ENCODE results near the gene TMTC1.

The TMTC1 gene

DNA sequence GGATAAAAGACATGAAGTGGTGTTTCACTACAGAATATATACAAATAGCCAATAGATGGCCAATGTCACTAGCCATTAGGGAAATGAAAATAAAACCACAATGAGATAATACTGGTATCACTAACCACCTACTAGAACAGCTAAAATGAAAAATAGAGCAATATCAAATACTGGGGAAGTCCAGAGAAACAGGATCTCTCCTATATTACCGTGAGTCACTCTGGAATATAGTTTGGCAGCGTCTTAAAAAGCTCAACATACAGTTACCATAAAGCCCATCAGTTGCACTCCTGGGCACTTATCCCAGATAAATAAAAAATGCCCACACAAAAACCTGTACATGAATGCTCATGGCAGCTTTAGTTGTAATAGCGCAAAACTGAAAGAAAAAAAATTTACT is 101.7 kb downstream of the TMTC1 start:
- TF ChIP-seq, protein P1, sequence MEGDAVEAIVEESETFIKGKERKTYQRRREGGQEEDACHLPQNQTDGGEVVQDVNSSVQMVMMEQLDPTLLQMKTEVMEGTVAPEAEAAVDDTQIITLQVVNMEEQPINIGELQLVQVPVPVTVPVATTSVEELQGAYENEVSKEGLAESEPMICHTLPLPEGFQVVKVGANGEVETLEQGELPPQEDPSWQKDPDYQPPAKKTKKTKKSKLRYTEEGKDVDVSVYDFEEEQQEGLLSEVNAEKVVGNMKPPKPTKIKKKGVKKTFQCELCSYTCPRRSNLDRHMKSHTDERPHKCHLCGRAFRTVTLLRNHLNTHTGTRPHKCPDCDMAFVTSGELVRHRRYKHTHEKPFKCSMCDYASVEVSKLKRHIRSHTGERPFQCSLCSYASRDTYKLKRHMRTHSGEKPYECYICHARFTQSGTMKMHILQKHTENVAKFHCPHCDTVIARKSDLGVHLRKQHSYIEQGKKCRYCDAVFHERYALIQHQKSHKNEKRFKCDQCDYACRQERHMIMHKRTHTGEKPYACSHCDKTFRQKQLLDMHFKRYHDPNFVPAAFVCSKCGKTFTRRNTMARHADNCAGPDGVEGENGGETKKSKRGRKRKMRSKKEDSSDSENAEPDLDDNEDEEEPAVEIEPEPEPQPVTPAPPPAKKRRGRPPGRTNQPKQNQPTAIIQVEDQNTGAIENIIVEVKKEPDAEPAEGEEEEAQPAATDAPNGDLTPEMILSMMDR (IDR thresholded peaks at IDR 0.05; ENCODE audit: low read depth, low read length, missing control alignments): no peak
- no peak for DNase-seq (ENCODE audit: extremely low read depth, low read depth)
- no peak overlapping the region for H3K4me3 ChIP-seq (replicated peaks; ENCODE audit: low read depth, low read length)

- DNase-seq (ENCODE audit: extremely low read depth, low read depth): no peak
- TF ChIP-seq, protein P1 (IDR thresholded peaks at IDR 0.05; ENCODE audit: low read depth, low read length, missing control alignments): no peak
- H3K4me3 ChIP-seq (replicated peaks; ENCODE audit: low read depth, low read length): no peak overlapping the region
Observed at GRCh38 chr12:29681370-29681769, 102.4 kb downstream of the TMTC1 start.

DNA sequence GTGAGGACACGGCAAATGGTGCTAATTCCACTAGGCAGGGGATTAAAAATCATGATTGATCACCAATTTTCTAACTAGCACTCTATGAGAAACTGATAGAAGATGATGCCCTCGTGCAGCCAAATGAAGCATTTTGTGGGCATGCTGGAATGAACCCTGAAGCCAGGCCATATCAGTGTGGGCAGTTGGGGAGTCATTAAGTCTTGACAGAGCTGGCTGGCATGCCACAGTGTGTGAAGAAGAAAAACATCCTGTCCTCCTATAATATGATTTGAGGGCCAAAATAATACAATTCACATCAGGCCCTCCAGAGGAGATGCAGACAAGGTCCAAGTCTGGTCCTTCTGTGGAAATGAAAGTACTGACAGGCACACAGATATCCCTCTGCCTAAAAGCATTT is 107.1 kb downstream of the TMTC1 start:
- no peak overlapping the region for H3K4me3 ChIP-seq (replicated peaks; ENCODE audit: low read depth, low read length)
- TF ChIP-seq, protein P1 (IDR thresholded peaks at IDR 0.05; ENCODE audit: low read depth, low read length, missing control alignments): no peak
- no peak for DNase-seq (ENCODE audit: extremely low read depth, low read depth)

DNA sequence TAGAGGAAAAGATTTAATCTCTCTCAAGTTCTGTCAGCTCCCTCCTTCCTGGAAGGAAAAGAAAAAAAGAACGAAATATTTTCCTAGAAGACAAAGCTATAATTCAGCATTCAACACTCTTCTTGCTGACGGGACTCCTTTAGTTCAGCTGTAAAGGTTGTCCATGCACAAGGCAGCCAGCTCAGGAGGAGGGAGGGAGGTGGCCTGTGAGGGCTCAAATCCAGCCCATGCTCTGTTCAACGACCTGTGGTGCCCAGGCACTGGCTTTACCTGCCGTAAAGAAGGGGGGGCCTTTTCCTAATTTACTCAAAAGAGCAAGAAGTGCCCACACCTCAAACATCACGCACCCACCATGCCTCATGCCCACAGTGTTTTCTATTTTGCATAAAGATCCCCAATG is 109.3 kb downstream of the TMTC1 start:
- H3K4me3 ChIP-seq (replicated peaks; ENCODE audit: low read depth, low read length): no peak overlapping the region
- TF ChIP-seq, protein P1 (IDR thresholded peaks at IDR 0.05; ENCODE audit: low read depth, low read length, missing control alignments): no peak
- DNase-seq (ENCODE audit: extremely low read depth, low read depth): no peak

DNA sequence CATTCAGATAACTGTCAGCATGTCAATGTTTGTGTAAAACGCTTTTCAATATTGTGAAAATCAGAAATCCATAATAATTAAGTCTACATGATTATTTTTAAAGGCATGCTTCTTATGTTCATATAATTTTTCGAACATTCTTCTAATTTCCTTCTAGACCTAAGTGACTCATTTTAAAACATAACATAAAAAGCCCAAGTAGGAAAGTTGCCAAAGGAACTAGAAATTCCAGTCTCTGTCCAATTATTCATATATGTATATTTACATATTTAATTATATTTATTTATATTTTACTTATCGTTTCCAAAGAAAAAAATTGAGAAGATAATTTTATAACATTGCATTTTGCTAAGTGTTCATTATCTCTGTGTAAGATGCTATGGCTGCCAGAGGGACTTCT is 110.4 kb downstream of the TMTC1 start:
- TF ChIP-seq, protein P1 (IDR thresholded peaks at IDR 0.05; ENCODE audit: low read depth, low read length, missing control alignments): no peak
- no peak overlapping the region for H3K4me3 ChIP-seq (replicated peaks; ENCODE audit: low read depth, low read length)
- no peak for DNase-seq (ENCODE audit: extremely low read depth, low read depth)

DNA sequence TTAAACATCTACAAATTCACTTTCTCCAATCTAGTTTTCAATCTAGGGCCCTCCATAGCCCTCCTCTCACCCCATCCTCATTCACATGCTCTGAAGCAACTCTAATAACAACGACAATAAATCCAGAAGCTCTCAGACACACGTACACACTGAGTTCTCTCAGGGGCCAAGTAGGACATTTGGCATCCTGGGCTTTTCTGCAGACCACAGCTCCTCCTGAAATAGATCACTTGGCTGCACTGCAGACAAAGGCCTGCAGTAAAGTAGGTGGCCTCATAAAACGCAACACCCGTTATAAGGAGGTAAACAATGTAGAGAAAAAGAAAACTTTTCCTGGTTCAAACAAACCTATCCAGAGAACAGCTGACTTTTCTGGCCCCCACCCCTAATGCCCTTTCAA is 111.2 kb downstream of the TMTC1 start:
- DNase-seq (ENCODE audit: extremely low read depth, low read depth): no peak
- TF ChIP-seq, protein P1 (IDR thresholded peaks at IDR 0.05; ENCODE audit: low read depth, low read length, missing control alignments): no peak
- no peak overlapping the region for H3K4me3 ChIP-seq (replicated peaks; ENCODE audit: low read depth, low read length)

GRCh38 chr12:29671742-29672141 is 112.0 kb downstream of the TMTC1 start:
- no peak overlapping the region for H3K4me3 ChIP-seq (replicated peaks; ENCODE audit: low read depth, low read length)
- TF ChIP-seq, protein P1 (IDR thresholded peaks at IDR 0.05; ENCODE audit: low read depth, low read length, missing control alignments): no peak
- DNase-seq (ENCODE audit: extremely low read depth, low read depth): no peak

All from HFF-Myc (cell line).